Endothelial cell of hepatic sinusoid (primary cell): ENCODE results near the gene PLCB1.

Experiments used
- in situ Hi-C: cut with HindIII; loops from 2 replicates; pipeline ENCODE4 v1.10.0; 2017; ENCODE audit warnings: low sequenced_read_pairs

PLCB1 gene

GRCh38 chr20:8876366-8876765 lies 744.3 kb downstream of the PLCB1 start:
- in situ Hi-C loops: no loop called here

- in situ Hi-C loops: no loop called here
These were observed 745.2 kb downstream of the PLCB1 start for GRCh38 chr20:8877294-8877693.

- in situ Hi-C loops: no loop called here
These were observed 747.6 kb downstream of the PLCB1 start for GRCh38 chr20:8879669-8880068.

- in situ Hi-C loops: no loop called here
These were observed 748.2 kb downstream of the PLCB1 start for GRCh38 chr20:8880085-8880853.

- in situ Hi-C loops: no loop called here
These were observed 759.0 kb downstream of the PLCB1 start for GRCh38 chr20:8891039-8891438.

- in situ Hi-C loops: no loop called here
These were observed 763.4 kb downstream of the PLCB1 start for GRCh38 chr20:8895472-8895871.

GRCh38 chr20:8898823-8899222 lies 766.8 kb downstream of the PLCB1 start:
- in situ Hi-C loops: no loop called here

- in situ Hi-C loops: no loop called here
These were observed 769.4 kb downstream of the PLCB1 start for GRCh38 chr20:8901237-8902025.

- in situ Hi-C loops: no loop called here
These were observed 771.9 kb downstream of the PLCB1 start for GRCh38 chr20:8903655-8904605.

GRCh38 chr20:8909596-8909995 lies 777.5 kb downstream of the PLCB1 start:
- in situ Hi-C loops: no loop called here

GRCh38 chr20:8912096-8912495 lies 780.0 kb downstream of the PLCB1 start:
- in situ Hi-C loops: no loop called here

GRCh38 chr20:8912731-8913130 lies 780.7 kb downstream of the PLCB1 start:
- in situ Hi-C loops: no loop called here

GRCh38 chr20:8913456-8913855 lies 781.4 kb downstream of the PLCB1 start:
- in situ Hi-C loops: no loop called here

GRCh38 chr20:8914421-8914820 lies 782.4 kb downstream of the PLCB1 start:
- in situ Hi-C loops: no loop called here

- in situ Hi-C loops: no loop called here
These were observed 785.0 kb downstream of the PLCB1 start for GRCh38 chr20:8917084-8917483.

- in situ Hi-C loops: no loop called here
These were observed 786.1 kb downstream of the PLCB1 start for GRCh38 chr20:8918145-8918544.

- in situ Hi-C loops: no loop called here
These were observed 792.5 kb downstream of the PLCB1 start for GRCh38 chr20:8924539-8924938.

- in situ Hi-C loops: no loop called here
These were observed 798.7 kb downstream of the PLCB1 start for GRCh38 chr20:8930726-8931125.

GRCh38 chr20:8932192-8933165 lies 800.4 kb downstream of the PLCB1 start:
- in situ Hi-C loops: no loop called here

- in situ Hi-C loops: no loop called here
These were observed 801.3 kb downstream of the PLCB1 start for GRCh38 chr20:8933381-8933807.
